ENCODE measurements around the gene NDUFS2.

DNA sequence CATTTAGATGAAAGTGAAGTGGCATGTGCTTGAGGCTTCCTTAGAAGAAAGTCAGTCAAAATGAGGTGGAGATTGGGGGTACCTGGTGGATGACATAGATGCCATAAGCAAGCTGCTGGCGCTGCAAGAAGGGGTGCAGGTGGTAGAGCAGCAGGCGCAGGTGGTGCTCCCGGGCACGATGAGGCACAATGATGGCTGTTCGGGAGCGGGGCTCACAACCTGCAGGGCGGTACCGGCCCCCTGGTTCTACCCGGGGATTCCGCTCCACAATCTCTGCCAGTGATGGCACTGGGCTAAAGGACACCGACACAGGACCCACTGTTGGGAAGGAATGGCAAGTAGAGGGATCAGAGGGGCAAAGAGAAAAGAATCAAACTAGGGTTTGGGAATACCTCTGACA lies 27.3 kb upstream of the NDUFS2 start:
- no peak for TF ChIP-seq POLR2A (IDR thresholded peaks at IDR 0.05)
- TF ChIP-seq, protein P1, sequence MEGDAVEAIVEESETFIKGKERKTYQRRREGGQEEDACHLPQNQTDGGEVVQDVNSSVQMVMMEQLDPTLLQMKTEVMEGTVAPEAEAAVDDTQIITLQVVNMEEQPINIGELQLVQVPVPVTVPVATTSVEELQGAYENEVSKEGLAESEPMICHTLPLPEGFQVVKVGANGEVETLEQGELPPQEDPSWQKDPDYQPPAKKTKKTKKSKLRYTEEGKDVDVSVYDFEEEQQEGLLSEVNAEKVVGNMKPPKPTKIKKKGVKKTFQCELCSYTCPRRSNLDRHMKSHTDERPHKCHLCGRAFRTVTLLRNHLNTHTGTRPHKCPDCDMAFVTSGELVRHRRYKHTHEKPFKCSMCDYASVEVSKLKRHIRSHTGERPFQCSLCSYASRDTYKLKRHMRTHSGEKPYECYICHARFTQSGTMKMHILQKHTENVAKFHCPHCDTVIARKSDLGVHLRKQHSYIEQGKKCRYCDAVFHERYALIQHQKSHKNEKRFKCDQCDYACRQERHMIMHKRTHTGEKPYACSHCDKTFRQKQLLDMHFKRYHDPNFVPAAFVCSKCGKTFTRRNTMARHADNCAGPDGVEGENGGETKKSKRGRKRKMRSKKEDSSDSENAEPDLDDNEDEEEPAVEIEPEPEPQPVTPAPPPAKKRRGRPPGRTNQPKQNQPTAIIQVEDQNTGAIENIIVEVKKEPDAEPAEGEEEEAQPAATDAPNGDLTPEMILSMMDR (IDR thresholded peaks at IDR 0.05 in 4 of 5, conservative IDR thresholded peaks at IDR 0.05 in 1 of 5) = no peak

All from gastrocnemius medialis (tissue), 4 donors.